Activated CD8-positive, alpha-beta memory T cell treated with anti-CD3 and anti-CD28 coated beads, Interleukin-2, amount 50 U/mL, for 4 hours (primary cell): ENCODE results near the gene GSG1.

Source experiments
- DNase-seq: peaks from one replicate; pipeline ENCODE4 v3.0.0-alpha.2; 2020

The GSG1 gene

DNA sequence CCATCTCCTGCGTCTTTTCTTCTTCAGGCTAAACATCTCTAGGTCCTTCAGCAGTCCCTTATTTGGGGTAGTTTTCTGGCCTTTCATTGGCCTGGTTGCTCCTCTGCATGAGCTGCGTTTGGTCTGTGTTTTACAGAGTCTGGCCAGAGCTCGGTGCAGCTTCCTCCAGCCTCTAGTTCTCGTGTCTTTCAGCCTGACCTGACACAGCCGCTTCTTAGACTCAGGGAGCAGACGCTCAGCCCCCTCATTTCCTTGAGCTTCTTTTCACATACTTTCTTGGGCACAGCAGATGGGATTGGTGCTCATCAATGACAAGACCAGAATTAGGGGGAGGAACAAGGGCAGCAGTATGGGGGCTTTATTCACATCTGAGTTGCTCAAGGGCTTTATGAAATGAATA, 13.6 kb upstream of the GSG1 start:
- DNase-seq = no peak

- no peak for DNase-seq
These were observed 12.8 kb upstream of the GSG1 start for GRCh38 chr12:13116259-13116658.

GRCh38 chr12:13114251-13115052, 11.0 kb upstream of the GSG1 start:
- no peak for DNase-seq

DNA sequence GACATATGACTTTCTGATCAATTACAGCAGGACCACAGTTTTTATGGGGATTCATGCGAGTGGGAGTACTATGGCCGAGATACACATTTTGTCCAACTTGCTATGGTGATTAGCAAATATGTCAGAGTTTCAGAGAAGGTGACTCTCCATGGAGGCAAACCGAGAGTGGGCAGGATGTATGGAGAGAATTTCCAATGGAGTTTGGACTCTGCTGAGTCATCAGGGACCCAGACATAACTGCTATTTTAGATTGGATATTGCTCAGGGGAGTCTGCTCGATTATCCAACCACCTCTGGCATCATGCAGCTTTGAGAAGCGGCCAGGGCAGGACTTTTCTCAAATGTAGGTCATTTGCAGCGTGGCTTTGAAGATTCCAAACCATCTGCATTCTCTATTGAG, 9.5 kb upstream of the GSG1 start:
- no peak for DNase-seq

GRCh38 chr12:13106666-13107065, 3.2 kb upstream of the GSG1 start:
- no peak for DNase-seq

GRCh38 chr12:13105781-13106180, 2.3 kb upstream of the GSG1 start:
- DNase-seq = no peak

DNA sequence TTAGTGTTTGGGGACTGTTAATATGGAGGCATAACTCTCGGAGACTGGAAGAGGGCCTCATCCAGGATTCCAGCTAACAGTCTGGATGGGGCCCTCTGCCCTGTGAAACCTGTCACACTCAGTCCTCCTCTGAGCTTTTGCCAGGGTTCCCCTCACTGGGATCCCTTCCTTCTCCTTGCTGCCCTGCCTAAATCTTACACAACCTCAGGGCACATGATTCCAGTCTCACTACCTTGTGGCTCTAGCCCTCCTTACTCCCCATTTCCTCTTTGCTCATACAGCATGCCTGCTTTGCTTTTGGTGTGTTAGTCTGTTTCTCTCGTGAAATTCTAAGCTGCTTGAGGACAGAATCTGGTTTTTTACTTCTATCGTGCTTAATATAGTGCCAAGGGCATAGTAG, 942 bp upstream of the GSG1 start:
- DNase-seq = no peak

GRCh38 chr12:13102461-13103195, 839 bp downstream of the GSG1 start:
- DNase-seq = no peak

GRCh38 chr12:13101821-13102375, 1.6 kb downstream of the GSG1 start:
- no peak for DNase-seq

GRCh38 chr12:13100882-13101769, 2.3 kb downstream of the GSG1 start:
- peak; percentile 91 for DNase-seq

DNA sequence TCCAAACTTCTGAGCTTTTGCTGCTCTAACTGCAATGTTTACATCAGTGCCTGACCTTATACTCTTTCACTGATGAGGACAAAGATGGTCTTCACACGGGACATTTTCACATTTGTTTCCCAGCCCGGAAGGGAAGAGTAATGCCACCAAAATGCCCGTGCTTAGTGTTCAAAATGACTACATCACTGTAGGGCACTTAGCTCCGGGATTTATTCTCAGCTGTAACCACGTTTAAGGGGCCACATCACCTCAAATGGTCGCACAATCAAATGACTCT, 2.9 kb downstream of the GSG1 start:
- no peak for DNase-seq

DNA sequence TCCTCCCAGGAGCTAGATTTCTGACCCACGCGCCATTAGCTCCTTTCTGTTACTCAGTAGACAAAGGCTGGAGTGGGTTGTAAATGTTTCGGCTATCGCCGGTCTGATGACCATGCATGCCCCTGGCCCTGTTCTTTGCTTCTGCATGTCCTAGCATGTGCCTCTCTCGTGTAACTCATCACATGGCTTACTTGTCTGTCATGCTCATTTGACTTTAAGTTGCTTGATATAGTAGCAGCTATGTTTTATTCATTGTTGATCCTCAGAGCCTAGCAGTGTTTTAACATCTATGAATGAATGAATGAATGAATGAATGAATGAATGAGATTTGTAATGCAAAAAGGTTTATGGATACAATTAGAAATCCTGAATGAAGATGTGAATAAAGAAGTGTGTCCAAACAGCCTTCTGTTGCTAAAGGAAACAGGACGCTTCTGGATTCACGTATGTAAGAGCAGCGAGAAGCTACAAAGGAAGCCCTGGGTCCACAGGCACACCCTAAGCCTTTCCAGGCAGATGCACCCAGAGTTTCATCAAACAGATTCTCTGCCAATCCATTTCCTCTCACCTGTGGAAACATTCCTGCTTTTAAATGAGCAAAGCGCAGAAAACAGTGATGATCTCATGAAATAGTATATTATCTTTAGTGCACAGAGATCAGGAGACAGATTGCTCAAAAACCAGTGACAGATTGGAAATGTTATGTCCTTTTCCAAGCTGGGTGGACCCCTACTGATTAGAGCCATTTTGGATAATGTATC, 3.4 kb downstream of the GSG1 start:
- no peak for DNase-seq

DNA sequence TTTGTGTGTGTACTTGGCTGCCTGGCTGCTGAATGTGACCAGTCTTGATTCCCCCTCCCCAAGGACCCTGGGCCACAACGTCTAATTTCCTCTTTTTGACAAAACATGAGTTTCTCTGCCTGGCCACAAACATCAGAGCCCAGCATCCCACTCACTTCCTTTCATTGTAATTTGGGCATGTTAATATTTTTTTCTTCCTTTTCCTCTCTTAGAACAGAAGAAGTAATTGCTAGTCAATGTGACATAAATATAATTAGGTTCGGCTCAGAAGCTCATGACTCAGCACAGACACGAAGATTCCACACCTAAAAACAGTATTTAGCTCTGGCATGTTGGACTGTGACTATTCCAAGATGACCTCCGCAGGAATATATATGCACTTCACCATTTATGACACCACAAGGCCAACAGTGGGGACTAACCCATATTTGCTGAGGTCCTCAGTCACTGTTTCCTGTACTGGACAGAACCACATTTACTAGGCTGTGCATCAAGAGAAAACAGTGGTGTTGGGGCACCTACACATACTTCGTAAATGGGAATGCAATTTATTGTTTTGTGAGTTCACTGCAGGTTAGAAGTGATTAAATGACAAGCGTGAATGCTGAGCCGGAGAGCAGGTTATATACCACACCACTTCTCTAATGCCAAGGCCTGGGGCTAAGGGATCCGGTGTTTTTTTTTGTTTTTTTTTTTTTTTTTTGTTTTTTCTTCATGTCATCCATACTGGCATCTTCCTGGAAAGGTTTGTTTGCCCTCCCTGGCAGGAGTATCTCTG, 4.2 kb downstream of the GSG1 start:
- DNase-seq = no peak

GRCh38 chr12:13097491-13098011, 5.9 kb downstream of the GSG1 start:
- DNase-seq = no peak

DNA sequence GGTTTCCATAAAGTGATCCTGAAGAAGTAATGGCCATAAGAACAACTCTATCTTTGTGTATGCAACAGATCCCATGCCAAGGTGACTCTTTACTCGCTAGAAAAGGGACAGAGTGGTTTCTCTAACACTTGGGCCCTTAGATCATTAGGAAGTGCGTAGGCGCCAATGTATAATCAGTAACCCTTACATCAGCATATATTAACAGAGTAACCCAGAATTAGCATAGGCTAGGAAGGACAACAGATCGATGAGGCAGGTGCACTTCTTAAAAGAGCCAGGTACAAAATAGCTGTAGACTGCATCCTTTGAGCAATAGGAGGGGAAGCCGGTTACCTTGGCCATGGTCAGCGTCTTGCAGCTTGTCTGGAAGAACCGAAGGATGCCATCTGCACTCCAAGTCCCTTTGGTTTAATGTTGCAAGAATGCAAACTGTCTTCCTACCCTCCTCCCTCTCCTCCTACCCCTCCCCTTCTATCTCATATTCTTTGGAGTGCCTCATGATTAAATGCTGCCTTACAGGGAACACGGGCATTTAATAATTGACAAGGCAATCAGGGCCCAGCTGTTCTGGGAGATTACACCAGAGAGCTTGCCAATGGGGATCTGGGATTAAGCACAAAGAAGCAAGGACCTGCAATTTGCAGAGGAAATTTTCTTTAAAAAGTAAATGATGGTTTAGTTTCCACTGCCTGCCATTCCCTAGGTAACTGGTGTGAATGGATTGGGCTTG, 8.0 kb downstream of the GSG1 start:
- DNase-seq = no peak

DNA sequence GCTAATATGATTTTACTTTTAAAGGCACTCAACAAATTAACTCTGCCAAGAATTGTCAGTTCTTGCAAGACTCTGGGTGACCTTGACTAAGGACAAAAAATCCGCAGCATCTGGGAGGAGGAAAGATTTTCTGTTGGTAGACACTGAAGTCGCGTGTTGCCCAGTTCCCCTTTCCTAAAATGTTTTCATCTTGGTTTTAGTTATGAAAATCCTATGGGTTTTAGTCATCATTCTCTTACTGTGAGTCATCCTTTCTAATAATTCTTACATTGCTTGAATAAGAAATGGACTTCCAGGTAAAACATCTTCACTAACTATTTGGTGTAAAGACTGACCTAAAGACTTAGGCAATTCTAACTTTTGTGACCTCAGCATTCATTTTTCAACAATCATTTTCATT, 9.1 kb downstream of the GSG1 start:
- DNase-seq = no peak

- no peak for DNase-seq
These were observed 9.6 kb downstream of the GSG1 start for GRCh38 chr12:13093848-13094220.

DNA sequence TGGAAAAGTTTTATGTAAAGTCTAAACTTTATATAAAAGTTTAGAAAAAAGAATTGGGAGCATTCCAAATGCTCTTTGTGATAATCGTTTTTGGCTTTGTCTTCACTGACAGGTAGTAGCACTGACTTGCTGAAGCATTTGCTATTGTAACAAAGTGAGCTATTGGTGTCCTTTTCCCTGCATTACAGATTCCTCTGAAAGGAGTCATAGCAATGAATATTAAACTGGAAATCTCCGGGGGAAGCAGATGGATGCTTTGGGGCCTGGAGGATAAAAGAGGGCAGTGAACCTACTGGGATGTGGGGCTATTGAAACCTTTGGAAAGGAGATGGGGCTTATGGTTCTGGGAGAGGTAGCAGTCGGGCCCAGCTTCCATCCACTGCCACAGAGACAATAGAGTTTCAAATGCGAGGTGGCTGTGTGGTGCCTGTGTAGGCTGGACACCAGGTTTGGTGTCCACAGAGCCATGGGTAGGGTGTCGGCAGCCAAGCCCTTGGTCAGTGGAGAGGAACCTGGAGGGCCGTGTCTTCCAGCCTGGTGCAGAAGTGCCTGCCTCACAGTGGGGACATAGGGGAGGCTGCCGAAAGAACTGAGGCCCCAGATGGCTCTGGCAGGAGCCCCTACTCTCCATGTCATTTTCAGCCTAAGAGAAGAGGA, 10.1 kb downstream of the GSG1 start:
- DNase-seq = no peak

- DNase-seq = no peak
These were observed 11.6 kb downstream of the GSG1 start for GRCh38 chr12:13091832-13092231.

DNA sequence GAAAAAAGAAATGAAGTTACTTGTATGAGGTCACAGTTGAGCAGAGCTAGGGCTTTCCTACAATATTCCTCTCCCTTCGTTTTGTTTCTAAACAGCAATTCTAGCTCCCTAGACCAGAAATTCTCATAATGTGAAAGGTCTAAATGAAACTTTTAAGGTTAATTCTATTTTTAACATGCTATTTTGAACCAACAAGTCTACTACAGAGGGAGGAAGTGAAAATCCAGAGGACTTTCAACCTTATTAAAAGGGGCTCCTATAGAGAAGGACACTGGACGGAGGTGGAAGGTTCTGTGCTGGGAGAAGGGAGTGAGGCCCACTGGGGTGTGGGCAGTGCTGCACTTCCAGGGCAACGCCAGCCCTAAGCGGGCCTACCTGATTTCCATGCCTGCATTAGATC, 13.4 kb downstream of the GSG1 start:
- no peak for DNase-seq
